HL-60 (cell line): Measurements from ENCODE around the gene RAD50.

ENCODE experiments used
- DNase-seq, 2 experiments: peaks; one replicate each; pipeline ENCODE4 v3.0.0-alpha.2; 2010 to 2020; ENCODE audit warnings: low read depth in 1 of 2, low spot score in 1 of 2
- H3K27ac ChIP-seq: fragments of 250-450 bp; sonication (Bioruptor Pico); replicated peaks from 2 replicates; pipeline ENCODE4 v1.5.1; 2020; ENCODE audit warnings: mild to moderate bottlenecking, moderate library complexity
- H3K27me3 ChIP-seq: fragments of 250-450 bp; sonication (Bioruptor Pico); 2 replicates; pipeline ENCODE4 v1.5.1; 2021; ENCODE audit warnings: mild to moderate bottlenecking, moderate library complexity; ENCODE audit not compliant: insufficient read depth, poor library complexity, severe bottlenecking
- H3K4me3 ChIP-seq: replicated peaks from 2 replicates; pipeline ENCODE4 v1.5.1; 2011; ENCODE audit warnings: mild to moderate bottlenecking, control low read depth, low read length; ENCODE audit not compliant: insufficient read depth
- GABPA ChIP-seq: IDR thresholded peaks from 2 replicates; pipeline ENCODE4 v1.6.1; 2012; ENCODE audit warnings: low read depth
- POLR2AphosphoS5 ChIP-seq: IDR thresholded peaks from 2 replicates; pipeline ENCODE4 v1.6.1; 2012; ENCODE audit warnings: low read depth
- REST ChIP-seq: IDR thresholded peaks from 2 replicates; pipeline ENCODE4 v1.6.1; 2012; ENCODE audit warnings: low read depth; ENCODE audit not compliant: insufficient replicate concordance
- SPI1 ChIP-seq: IDR thresholded peaks from 2 replicates; pipeline ENCODE4 v1.6.1; 2012; ENCODE audit warnings: low read depth, mild to moderate bottlenecking, borderline replicate concordance
- TF ChIP-seq, protein P1 (sequence below): IDR thresholded peaks from one replicate; pipeline ENCODE4 v1.5.1; 2011; ENCODE audit warnings: low read length, control low read depth, inconsistent platforms; ENCODE audit not compliant: insufficient read depth

RAD50 gene

GRCh38 chr5:132677191-132677590 lies 120.4 kb downstream of the RAD50 start:
- no peak for DNase-seq
- H3K27ac ChIP-seq: no peak overlapping the region
- no peak for TF ChIP-seq REST
- TF ChIP-seq GABPA: no peak
- TF ChIP-seq, protein P1, sequence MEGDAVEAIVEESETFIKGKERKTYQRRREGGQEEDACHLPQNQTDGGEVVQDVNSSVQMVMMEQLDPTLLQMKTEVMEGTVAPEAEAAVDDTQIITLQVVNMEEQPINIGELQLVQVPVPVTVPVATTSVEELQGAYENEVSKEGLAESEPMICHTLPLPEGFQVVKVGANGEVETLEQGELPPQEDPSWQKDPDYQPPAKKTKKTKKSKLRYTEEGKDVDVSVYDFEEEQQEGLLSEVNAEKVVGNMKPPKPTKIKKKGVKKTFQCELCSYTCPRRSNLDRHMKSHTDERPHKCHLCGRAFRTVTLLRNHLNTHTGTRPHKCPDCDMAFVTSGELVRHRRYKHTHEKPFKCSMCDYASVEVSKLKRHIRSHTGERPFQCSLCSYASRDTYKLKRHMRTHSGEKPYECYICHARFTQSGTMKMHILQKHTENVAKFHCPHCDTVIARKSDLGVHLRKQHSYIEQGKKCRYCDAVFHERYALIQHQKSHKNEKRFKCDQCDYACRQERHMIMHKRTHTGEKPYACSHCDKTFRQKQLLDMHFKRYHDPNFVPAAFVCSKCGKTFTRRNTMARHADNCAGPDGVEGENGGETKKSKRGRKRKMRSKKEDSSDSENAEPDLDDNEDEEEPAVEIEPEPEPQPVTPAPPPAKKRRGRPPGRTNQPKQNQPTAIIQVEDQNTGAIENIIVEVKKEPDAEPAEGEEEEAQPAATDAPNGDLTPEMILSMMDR: no peak
- no peak for TF ChIP-seq SPI1
- no peak for TF ChIP-seq POLR2AphosphoS5
- H3K4me3 ChIP-seq: no peak overlapping the region
- H3K27me3 ChIP-seq: no peaks in the 10 kb centered on the region

- Histone ChIP-seq H3K27ac (no peak overlapping the region), H3K4me3 (no peak overlapping the region), H3K27me3 (no peaks in the 10 kb centered on the region)
- no peak for DNase-seq
- TF ChIP-seq POLR2AphosphoS5: no peak
- no peak for TF ChIP-seq SPI1
- no peak for TF ChIP-seq REST
- TF ChIP-seq, protein P1: no peak
- no peak for TF ChIP-seq GABPA
Observed at GRCh38 chr5:132677682-132678400, 121.1 kb downstream of the RAD50 start.

DNA sequence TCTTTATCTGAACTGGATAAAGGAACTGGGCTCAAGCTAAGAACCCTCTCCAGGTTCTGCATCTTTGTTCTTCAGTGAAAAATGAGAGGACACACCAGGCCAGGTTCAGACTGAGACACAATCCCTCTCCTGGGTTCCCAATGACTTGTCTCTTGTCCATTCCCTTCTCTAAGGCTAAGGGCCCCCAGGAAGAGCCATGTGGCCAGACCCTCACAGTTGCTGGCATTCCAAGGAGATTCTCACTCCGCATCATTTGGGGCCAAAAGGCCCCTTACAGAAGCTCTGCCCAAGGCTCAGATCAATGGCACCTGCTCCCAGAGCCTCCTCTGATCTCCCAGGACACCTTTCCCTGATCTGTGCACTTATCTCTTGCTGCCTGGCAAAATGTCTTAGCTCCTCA lies 122.0 kb downstream of the RAD50 start:
- H3K4me3 ChIP-seq: no peak overlapping the region
- TF ChIP-seq SPI1: no peak
- no peak for TF ChIP-seq GABPA
- TF ChIP-seq, protein P1: no peak
- no peak for TF ChIP-seq POLR2AphosphoS5
- TF ChIP-seq REST: no peak
- DNase-seq: no peak
- no peaks in the 10 kb centered on the region for H3K27me3 ChIP-seq
- no peak overlapping the region for H3K27ac ChIP-seq
